HCT116 (cell line): ENCODE results near the gene HLA-DRB1. TPM values are rescaled to one million over a fixed set of nuclear protein-coding genes. Genes with fewer than 3 reads are reported as not detected.

Experiments used
- ATAC-seq: fragments of 200-7000 bp; cut with Tn5 transposase; 2 replicates; pipeline ENCODE4 v1.9.1; 2020; ENCODE audit warnings: mild to moderate bottlenecking, moderate library complexity
- BruUV-seq: library from RNA; stranded (reverse); fragments of 400-500 nt; replicated peaks from 2 replicates; lab custom pipeline; 2021; lab: Mats Ljungman, UMichigan
- CTCF ChIA-PET: fragments of 300-600 bp; sonication (Branson Sonifier 250); formaldehyde crosslinking; loops from one replicate; lab custom pipeline; 2021; ENCODE audit warnings: antibody characterized with exemption; lab: Charles Lee
- POLR2A ChIA-PET: fragments of 300-600, 350-600 bp; sonication (Branson Sonifier 250); formaldehyde crosslinking; loops from one replicate; lab custom pipeline; 2021; ENCODE audit warnings: antibody characterized with exemption; lab: Charles Lee
- RAD21 ChIA-PET, 2 experiments: fragments of 300-600 bp; sonication (Branson Sonifier 250); formaldehyde crosslinking; loops; one replicate each; lab custom pipeline; 2023; ENCODE audit warnings: low total read pairs in 2 of 2; ENCODE audit not compliant: uncharacterized antibody in 2 of 2, unreplicated experiment in 2 of 2, low non-redundant PET in 1 of 2; lab: Charles Lee
- DNase-seq: peaks from one replicate; pipeline ENCODE4 v3.0.0-alpha.2; 2010; ENCODE audit warnings: low read depth, low spot score
- H2AFZ ChIP-seq: fragments of 200-600 bp; shearing (Covaris generic), sonication (generic); 2 replicates; pipeline ENCODE4 v1.6.1; 2017; ENCODE audit warnings: low read depth, mixed run types, mixed read lengths, antibody characterized with exemption, low read length; ENCODE audit not compliant: poor library complexity, severe bottlenecking
- H3K27ac ChIP-seq: 2 replicates; pipeline ENCODE4 v1.5.1; 2012; ENCODE audit warnings: low read depth, low read length
- H3K27me3 ChIP-seq: fragments of 200-600 bp; sonication (generic); 2 replicates; pipeline ENCODE4 v1.6.1; 2016; ENCODE audit warnings: mixed run types, low read length, mixed read lengths; ENCODE audit not compliant: insufficient read depth
- H3K36me3 ChIP-seq, 2 experiments: fragments of 200-500 bp in 1 of 2; fragments of 200-600 bp in 1 of 2; sonication (Bioruptor generic) in 1 of 2; sonication (generic) in 1 of 2; 2 replicates each; pipeline versions ENCODE4 v1.5.1 to v1.6.1; 2014 to 2016; ENCODE audit warnings: low read length in 2 of 2, inconsistent platforms in 1 of 2, mixed read lengths in 1 of 2, mixed run types in 1 of 2; ENCODE audit not compliant: insufficient read depth in 2 of 2, control insufficient read depth in 1 of 2
- H3K4me1 ChIP-seq, 2 experiments: fragments of 200-600 bp in 1 of 2; sonication (generic) in 1 of 2; 2 replicates each; pipeline versions ENCODE4 v1.5.1 to v1.6.1; 2012 to 2017; ENCODE audit warnings: low read length in 2 of 2, inconsistent platforms in 1 of 2, mild to moderate bottlenecking in 1 of 2, mixed read lengths in 1 of 2, mixed run types in 1 of 2, moderate library complexity in 1 of 2; ENCODE audit not compliant: insufficient read depth in 2 of 2, control insufficient read depth in 1 of 2
- H3K4me2 ChIP-seq: fragments of 200-600 bp; sonication (generic); 2 replicates; pipeline ENCODE4 v1.6.1; 2017; ENCODE audit warnings: mixed run types, low read length, mixed read lengths
- H3K4me3 ChIP-seq, 2 experiments: fragments of 200-600 bp in 1 of 2; sonication (generic) in 1 of 2; replicated peaks in 1 of 2; 2 replicates each; pipeline ENCODE4 v1.5.1; 2011 to 2016; ENCODE audit warnings: low read length in 2 of 2, control low read depth in 1 of 2, low read depth in 1 of 2, mild to moderate bottlenecking in 1 of 2, mixed read lengths in 1 of 2, mixed run types in 1 of 2
- H3K79me2 ChIP-seq: fragments of 200-600 bp; sonication (generic); 2 replicates; pipeline ENCODE4 v1.6.1; 2017; ENCODE audit warnings: mild to moderate bottlenecking, mixed run types, low read length, moderate library complexity, mixed read lengths; ENCODE audit not compliant: insufficient read depth
- H3K9ac ChIP-seq: fragments of 200-600 bp; sonication (generic); 2 replicates; pipeline ENCODE4 v1.6.1; 2016; ENCODE audit warnings: low read length, mixed read lengths
- H3K9me2 ChIP-seq: fragments of 200-600 bp; sonication (generic), shearing (Covaris generic); 2 replicates; pipeline ENCODE4 v1.6.1; 2017; ENCODE audit warnings: mixed run types, mild to moderate bottlenecking, moderate library complexity; ENCODE audit not compliant: insufficient read depth
- H3K9me3 ChIP-seq, 2 experiments: fragments of 200-500 bp in 1 of 2; fragments of 200-600 bp in 1 of 2; sonication (Bioruptor generic) in 1 of 2; sonication (generic) in 1 of 2; 2 replicates each; pipeline ENCODE4 v1.6.1; 2014 to 2017; ENCODE audit warnings: low read length in 2 of 2, mixed read lengths in 2 of 2, inconsistent platforms in 1 of 2, low read depth in 1 of 2, mild to moderate bottlenecking in 1 of 2, mixed run types in 1 of 2, moderate library complexity in 1 of 2; ENCODE audit not compliant: control insufficient read depth in 1 of 2, insufficient read depth in 1 of 2
- H4K20me1 ChIP-seq: fragments of 200-600 bp; sonication (generic), shearing (Covaris generic); 2 replicates; pipeline ENCODE4 v1.6.1; 2017; ENCODE audit warnings: mixed run types, mild to moderate bottlenecking, moderate library complexity; ENCODE audit not compliant: insufficient read depth
- CBX3 ChIP-seq: IDR thresholded peaks from 2 replicates; pipeline ENCODE4 v1.6.1; 2012; ENCODE audit warnings: low read depth
- ELF1 ChIP-seq: IDR thresholded peaks from 2 replicates; pipeline ENCODE4 v1.6.1; 2012; ENCODE audit warnings: low read depth, borderline replicate concordance
- EZH2 ChIP-seq: fragments of 200-600 bp; sonication (generic); IDR thresholded peaks from 2 replicates; pipeline ENCODE4 v1.6.1; 2017; ENCODE audit warnings: antibody characterized with exemption, mixed run types
- EZH2phosphoT487 ChIP-seq: fragments of 200-600 bp; IDR thresholded peaks from 2 replicates; pipeline ENCODE4 v1.6.1; 2018; ENCODE audit warnings: antibody characterized with exemption, borderline replicate concordance
- FOSL1 ChIP-seq: IDR thresholded peaks from 2 replicates; pipeline ENCODE4 v1.6.1; 2012; ENCODE audit warnings: low read depth
- JUND ChIP-seq: IDR thresholded peaks from 2 replicates; pipeline ENCODE4 v1.6.1; 2012
- RAD21 ChIP-seq: IDR thresholded peaks from 2 replicates; pipeline ENCODE4 v1.6.1; 2012; ENCODE audit warnings: low read depth, mild to moderate bottlenecking
- SIN3A ChIP-seq: IDR thresholded peaks from 2 replicates; pipeline ENCODE4 v1.6.1; 2012; ENCODE audit warnings: low read depth
- SP1 ChIP-seq: IDR thresholded peaks from 2 replicates; pipeline ENCODE4 v1.6.1; 2012; ENCODE audit warnings: low read depth
- SRF ChIP-seq: IDR thresholded peaks from 2 replicates; pipeline ENCODE4 v1.6.1; 2012; ENCODE audit warnings: low read depth
- TCF7L2 ChIP-seq: IDR thresholded peaks from 2 replicates; pipeline ENCODE4 v1.7.0; 2011; ENCODE audit warnings: borderline replicate concordance, inconsistent platforms; ENCODE audit not compliant: insufficient read depth, insufficient read length; ENCODE audit errors: extremely low read depth
- ZFX ChIP-seq: fragments of 450-650 bp; IDR thresholded peaks from 2 replicates; pipeline ENCODE4 v1.6.1; 2017
- intact Hi-C: fragments of 100-400 bp; cut with micrococcal nuclease; formaldehyde crosslinking; loops from 2 replicates; pipeline ENCODE4 v1.10.0; 2022
- total RNA-seq: library from RNA; stranded (reverse); gene quantifications from one replicate; pipeline ENCODE4 v1.2.1, GENCODE V29; 2021; ENCODE audit not compliant: unreplicated experiment
- TF ChIP-seq, protein P1 (sequence below), 3 experiments: fragments of 200-600 bp in 1 of 3; sonication (generic) in 1 of 3; IDR thresholded peaks in 2 of 3; conservative IDR thresholded peaks in 1 of 3; 2 replicates each; pipeline ENCODE4 v1.5.1; 2012 to 2017; ENCODE audit warnings: low read depth in 2 of 3, low read length in 2 of 3, antibody characterized with exemption in 1 of 3, borderline replicate concordance in 1 of 3, control low read depth in 1 of 3, mild to moderate bottlenecking in 1 of 3, mixed read lengths in 1 of 3, mixed run types in 1 of 3, moderate library complexity in 1 of 3; ENCODE audit not compliant: insufficient read depth in 1 of 3
- TF ChIP-seq, protein P2 (sequence below): IDR thresholded peaks from 2 replicates; pipeline ENCODE4 v1.6.1; 2011; ENCODE audit warnings: mild to moderate bottlenecking, low read length, moderate library complexity; ENCODE audit not compliant: insufficient replicate concordance; ENCODE audit errors: extremely low read depth
- TF ChIP-seq, protein P3 (sequence below): IDR thresholded peaks from 2 replicates; pipeline ENCODE4 v1.6.1; 2012
- TF ChIP-seq, protein P4 (sequence below): IDR thresholded peaks from 2 replicates; pipeline ENCODE4 v1.6.1; 2012

HLA-DRB1 gene
- total RNA-seq, 1 experiment from 2014 or later, result 2.7 TPM

DNA sequence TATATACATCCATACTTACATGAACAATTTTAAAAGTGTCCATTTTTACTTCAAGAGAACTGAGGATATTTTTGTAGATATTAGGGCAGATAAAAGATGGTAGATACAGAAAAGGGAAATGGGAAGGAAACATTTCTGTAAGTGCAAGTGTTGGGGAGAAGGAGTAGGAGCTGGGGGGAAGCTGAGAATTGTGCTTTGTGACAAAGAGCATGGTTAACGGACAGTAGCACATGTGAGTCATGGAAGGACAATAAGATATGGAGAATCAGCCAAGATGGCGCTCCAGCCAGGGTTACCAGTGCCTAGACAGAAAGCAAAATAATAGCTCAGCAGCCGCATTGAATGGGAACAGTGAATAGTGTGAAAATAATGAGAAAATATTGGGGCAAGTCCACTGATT lies 12.7 kb upstream of the HLA-DRB1 start:
- DNase-seq (no peak), ATAC-seq (no peak)
- H3K27me3 ChIP-seq, result no peaks in the 10 kb centered on the region
- TF ChIP-seq SIN3A (no peak), RAD21 (no peak), ZFX (no peak), TCF7L2 (no peak), SRF (no peak), JUND (no peak), ELF1 (no peak), SP1 (no peak), EZH2 (no peak), CBX3 (no peak), FOSL1 (no peak), EZH2phosphoT487 (no peak)
- TF ChIP-seq, protein P1, sequence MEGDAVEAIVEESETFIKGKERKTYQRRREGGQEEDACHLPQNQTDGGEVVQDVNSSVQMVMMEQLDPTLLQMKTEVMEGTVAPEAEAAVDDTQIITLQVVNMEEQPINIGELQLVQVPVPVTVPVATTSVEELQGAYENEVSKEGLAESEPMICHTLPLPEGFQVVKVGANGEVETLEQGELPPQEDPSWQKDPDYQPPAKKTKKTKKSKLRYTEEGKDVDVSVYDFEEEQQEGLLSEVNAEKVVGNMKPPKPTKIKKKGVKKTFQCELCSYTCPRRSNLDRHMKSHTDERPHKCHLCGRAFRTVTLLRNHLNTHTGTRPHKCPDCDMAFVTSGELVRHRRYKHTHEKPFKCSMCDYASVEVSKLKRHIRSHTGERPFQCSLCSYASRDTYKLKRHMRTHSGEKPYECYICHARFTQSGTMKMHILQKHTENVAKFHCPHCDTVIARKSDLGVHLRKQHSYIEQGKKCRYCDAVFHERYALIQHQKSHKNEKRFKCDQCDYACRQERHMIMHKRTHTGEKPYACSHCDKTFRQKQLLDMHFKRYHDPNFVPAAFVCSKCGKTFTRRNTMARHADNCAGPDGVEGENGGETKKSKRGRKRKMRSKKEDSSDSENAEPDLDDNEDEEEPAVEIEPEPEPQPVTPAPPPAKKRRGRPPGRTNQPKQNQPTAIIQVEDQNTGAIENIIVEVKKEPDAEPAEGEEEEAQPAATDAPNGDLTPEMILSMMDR (IDR thresholded peaks at IDR 0.05 in 2 of 3, conservative IDR thresholded peaks at IDR 0.05 in 1 of 3; ENCODE audit: borderline replicate concordance in 1 of 3, insufficient read depth in 1 of 3, low read depth in 2 of 3, low read length in 2 of 3), result no peak
- TF ChIP-seq, protein P2, sequence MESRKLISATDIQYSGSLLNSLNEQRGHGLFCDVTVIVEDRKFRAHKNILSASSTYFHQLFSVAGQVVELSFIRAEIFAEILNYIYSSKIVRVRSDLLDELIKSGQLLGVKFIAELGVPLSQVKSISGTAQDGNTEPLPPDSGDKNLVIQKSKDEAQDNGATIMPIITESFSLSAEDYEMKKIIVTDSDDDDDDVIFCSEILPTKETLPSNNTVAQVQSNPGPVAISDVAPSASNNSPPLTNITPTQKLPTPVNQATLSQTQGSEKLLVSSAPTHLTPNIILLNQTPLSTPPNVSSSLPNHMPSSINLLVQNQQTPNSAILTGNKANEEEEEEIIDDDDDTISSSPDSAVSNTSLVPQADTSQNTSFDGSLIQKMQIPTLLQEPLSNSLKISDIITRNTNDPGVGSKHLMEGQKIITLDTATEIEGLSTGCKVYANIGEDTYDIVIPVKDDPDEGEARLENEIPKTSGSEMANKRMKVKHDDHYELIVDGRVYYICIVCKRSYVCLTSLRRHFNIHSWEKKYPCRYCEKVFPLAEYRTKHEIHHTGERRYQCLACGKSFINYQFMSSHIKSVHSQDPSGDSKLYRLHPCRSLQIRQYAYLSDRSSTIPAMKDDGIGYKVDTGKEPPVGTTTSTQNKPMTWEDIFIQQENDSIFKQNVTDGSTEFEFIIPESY, result no peak
- TF ChIP-seq, protein P3, sequence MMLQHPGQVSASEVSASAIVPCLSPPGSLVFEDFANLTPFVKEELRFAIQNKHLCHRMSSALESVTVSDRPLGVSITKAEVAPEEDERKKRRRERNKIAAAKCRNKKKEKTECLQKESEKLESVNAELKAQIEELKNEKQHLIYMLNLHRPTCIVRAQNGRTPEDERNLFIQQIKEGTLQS, result no peak
- TF ChIP-seq, protein P4, sequence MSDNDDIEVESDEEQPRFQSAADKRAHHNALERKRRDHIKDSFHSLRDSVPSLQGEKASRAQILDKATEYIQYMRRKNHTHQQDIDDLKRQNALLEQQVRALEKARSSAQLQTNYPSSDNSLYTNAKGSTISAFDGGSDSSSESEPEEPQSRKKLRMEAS, result no peak
- no peaks in the 10 kb centered on the region for H3K4me1 ChIP-seq
- no peak overlapping the region for H3K4me3 ChIP-seq
- no TSS peak for BruUV-seq
- intact Hi-C loops, result no loop called here
- no peaks in the 10 kb centered on the region for H3K36me3 ChIP-seq
- ChIA-PET POLR2A (no interaction called here), CTCF (no interaction called here), RAD21 (no interaction called here)
- no peaks in the 10 kb centered on the region for H4K20me1 ChIP-seq
- no peaks in the 10 kb centered on the region for H3K79me2 ChIP-seq
- no peak overlapping the region for H2AFZ ChIP-seq
- no peak overlapping the region for H3K9ac ChIP-seq
- H3K4me2 ChIP-seq, result no peak overlapping the region
- no peak overlapping the region for H3K27ac ChIP-seq
- H3K9me2 ChIP-seq, result no peaks in the 10 kb centered on the region
- no peaks in the 10 kb centered on the region for H3K9me3 ChIP-seq
